Calu3 (cell line): Measurements from ENCODE around the gene SLC7A1. TPM values are rescaled to one million over a fixed set of nuclear protein-coding genes. Genes with fewer than 3 reads are reported as not detected.

Experiments
- BruUV-seq: library from RNA; stranded (reverse); fragments of 400-500 nt; replicated peaks from 2 replicates; lab custom pipeline; 2021; lab: Mats Ljungman, UMichigan
- CTCF ChIA-PET: fragments of 300-600 bp; sonication (Branson Sonifier 250); formaldehyde crosslinking; loops from one replicate; lab custom pipeline; 2022; ENCODE audit warnings: antibody characterized with exemption; lab: Charles Lee
- DNase-seq: peaks from one replicate; pipeline ENCODE4 v3.0.0; 2022
- H3K27ac Mint-ChIP-seq: one replicate; pipeline ENCODE4 v1.8.0; 2022; ENCODE audit warnings: mixed read lengths; ENCODE audit not compliant: unreplicated experiment
- H3K27me3 Mint-ChIP-seq: one replicate; pipeline ENCODE4 v1.8.0; 2022; ENCODE audit warnings: mixed read lengths; ENCODE audit not compliant: unreplicated experiment
- H3K36me3 Mint-ChIP-seq: one replicate; pipeline ENCODE4 v1.8.0; 2022; ENCODE audit warnings: mild to moderate bottlenecking, moderate library complexity, mixed read lengths; ENCODE audit not compliant: insufficient read depth, unreplicated experiment
- H3K4me1 Mint-ChIP-seq: one replicate; pipeline ENCODE4 v1.8.0; 2022; ENCODE audit warnings: mild to moderate bottlenecking, low read depth, mixed read lengths; ENCODE audit not compliant: unreplicated experiment
- H3K4me3 Mint-ChIP-seq: one replicate; pipeline ENCODE4 v1.8.0; 2022; ENCODE audit warnings: mild to moderate bottlenecking, low read depth, moderate library complexity, mixed read lengths; ENCODE audit not compliant: unreplicated experiment
- H3K9me3 Mint-ChIP-seq: one replicate; pipeline ENCODE4 v1.8.0; 2022; ENCODE audit warnings: low read depth, mixed read lengths; ENCODE audit not compliant: unreplicated experiment
- intact Hi-C: fragments of 100-400 bp; cut with micrococcal nuclease; formaldehyde crosslinking; loops from one replicate; pipeline ENCODE4 v1.10.0; 2022; ENCODE audit not compliant: unreplicated experiment
- total RNA-seq: library from RNA; stranded (reverse); gene quantifications from 2 replicates; pipeline ENCODE4 v1.2.3, GENCODE V29; 2022
- TF ChIP-seq, protein P1 (sequence below): fragments of 200-600 bp; IDR thresholded peaks from one replicate; pipeline ENCODE4 v1.8.0; 2022; ENCODE audit warnings: antibody characterized with exemption; ENCODE audit not compliant: unreplicated experiment

Gene SLC7A1
- total RNA-seq, 1 experiment from 2014 or later = 86.6 TPM

DNA sequence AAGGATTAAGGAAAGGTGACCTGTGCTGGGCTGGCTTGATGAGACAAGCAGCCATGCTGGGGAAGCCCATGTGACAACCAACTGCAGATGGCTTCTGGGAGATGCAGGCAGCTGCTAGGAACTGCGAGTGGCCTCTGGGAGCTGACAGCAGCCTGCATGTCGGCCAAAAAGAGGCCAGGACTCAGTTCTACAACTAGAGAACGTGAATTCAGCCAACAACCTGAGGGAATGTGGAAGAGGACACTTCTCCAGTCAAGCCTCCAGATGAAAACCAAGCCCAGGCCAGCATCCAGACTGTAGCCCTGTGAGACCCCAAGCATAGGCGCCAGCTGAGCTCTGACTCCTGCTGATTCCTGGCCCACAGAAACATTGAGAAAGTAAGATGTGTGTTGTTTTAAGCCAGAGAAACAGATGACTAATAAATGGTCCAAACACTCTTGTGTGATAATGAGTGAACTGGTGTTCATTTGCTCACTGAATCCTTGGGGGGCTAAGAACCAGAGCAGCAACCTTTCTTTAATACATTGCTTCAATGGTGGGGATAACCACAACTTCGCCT lies 45.0 kb downstream of the SLC7A1 start:
- no peak for DNase-seq
- Mint-ChIP-seq H3K9me3 (no peaks in the 10 kb centered on the region), H3K4me1 (peaks cover 28% of the 10 kb centered on the region), H3K27me3 (no peaks in the 10 kb centered on the region), H3K27ac (no peak overlapping the region), H3K4me3 (no peak overlapping the region), H3K36me3 (peaks cover 73% of the 10 kb centered on the region)
- intact Hi-C loops = no loop called here
- no TSS peak for BruUV-seq
- CTCF ChIA-PET = interaction anchor here (0.9 kb wide), 1 partner anchor 18 kb away, joined by 3 read pairs; no protein-coding TSS in a partner anchor
- TF ChIP-seq, protein P1, sequence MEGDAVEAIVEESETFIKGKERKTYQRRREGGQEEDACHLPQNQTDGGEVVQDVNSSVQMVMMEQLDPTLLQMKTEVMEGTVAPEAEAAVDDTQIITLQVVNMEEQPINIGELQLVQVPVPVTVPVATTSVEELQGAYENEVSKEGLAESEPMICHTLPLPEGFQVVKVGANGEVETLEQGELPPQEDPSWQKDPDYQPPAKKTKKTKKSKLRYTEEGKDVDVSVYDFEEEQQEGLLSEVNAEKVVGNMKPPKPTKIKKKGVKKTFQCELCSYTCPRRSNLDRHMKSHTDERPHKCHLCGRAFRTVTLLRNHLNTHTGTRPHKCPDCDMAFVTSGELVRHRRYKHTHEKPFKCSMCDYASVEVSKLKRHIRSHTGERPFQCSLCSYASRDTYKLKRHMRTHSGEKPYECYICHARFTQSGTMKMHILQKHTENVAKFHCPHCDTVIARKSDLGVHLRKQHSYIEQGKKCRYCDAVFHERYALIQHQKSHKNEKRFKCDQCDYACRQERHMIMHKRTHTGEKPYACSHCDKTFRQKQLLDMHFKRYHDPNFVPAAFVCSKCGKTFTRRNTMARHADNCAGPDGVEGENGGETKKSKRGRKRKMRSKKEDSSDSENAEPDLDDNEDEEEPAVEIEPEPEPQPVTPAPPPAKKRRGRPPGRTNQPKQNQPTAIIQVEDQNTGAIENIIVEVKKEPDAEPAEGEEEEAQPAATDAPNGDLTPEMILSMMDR = no peak

DNA sequence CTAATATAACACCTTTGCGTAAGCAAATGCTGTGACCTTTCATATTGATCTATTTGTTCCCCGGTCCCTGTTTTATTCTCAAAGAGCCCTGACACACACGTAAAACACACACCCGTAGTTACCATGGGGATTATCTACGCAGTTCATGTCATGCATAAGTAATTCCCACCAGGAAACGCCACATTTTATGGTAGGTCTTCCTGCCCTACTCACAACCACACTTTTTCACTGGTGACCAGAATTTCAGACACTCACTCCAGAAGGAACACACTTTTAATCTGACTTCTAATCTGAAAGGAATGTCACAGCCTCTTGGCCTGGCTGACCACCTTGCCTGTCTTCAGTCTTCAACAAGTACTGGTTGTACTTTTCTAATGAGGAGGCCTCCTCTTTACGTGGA lies 46.8 kb downstream of the SLC7A1 start:
- Mint-ChIP-seq H3K27ac (peak overlapping the region; percentile 93), H3K36me3 (peaks cover 77% of the 10 kb centered on the region)

DNA sequence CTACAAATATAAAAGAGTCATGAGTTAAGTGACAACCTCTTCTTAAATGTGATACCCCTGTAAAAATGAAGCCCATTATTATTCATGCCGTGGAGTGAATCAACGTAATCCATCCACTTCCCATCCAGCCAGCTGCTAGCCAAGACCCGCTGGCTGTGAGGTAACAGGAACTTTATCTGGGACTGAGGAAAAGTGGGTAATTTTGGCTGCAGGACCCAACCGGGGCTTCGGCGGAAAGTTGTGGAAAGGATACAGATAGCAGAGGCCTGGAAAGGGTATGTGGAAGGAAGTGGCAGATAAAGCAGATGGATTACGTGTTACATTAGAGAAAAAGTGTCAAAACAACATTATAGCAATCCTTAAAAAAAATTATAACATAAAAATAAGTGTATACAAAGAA lies 48.3 kb downstream of the SLC7A1 start:
- peaks cover 64% of the 10 kb centered on the region for H3K36me3 Mint-ChIP-seq

More for the DNA sequence above, 46.8 kb downstream of the SLC7A1 start:
- TF ChIP-seq, protein P1 = no peak
- no TSS peak for BruUV-seq
- Mint-ChIP-seq H3K9me3 (no peaks in the 10 kb centered on the region), H3K27me3 (no peaks in the 10 kb centered on the region), H3K4me1 (peaks cover 34% of the 10 kb centered on the region), H3K4me3 (peak overlapping the region; percentile 51)
- CTCF ChIA-PET = no interaction called here
- peak; percentile 57 for DNase-seq
- intact Hi-C loops = loop anchor here (5.0 kb wide), 1 partner anchor 44 kb away; no protein-coding TSS in a partner anchor

DNA sequence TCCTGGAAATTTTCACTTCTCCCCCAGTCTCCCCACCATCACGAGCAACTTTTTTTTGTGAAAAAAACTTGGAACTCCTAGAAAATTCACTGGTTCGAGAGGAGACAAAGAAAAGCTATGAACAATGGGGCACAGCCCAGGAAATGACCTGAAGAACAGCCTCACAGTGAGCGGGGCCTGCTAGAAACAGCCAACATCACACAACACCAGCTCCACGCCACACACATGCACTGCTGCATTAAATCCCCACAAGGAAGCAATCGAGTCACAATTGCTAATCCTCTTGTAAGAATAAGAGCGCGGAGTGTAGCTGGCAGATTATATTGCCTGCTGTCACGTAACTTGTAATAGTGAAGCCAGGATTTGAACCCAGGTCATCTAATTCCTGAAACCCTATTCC lies 48.8 kb downstream of the SLC7A1 start:
- DNase-seq = no peak
- H3K4me1 Mint-ChIP-seq = peaks cover 34% of the 10 kb centered on the region
- no TSS peak for BruUV-seq
- no peaks in the 10 kb centered on the region for H3K27me3 Mint-ChIP-seq
- intact Hi-C loops = loop anchor here (5.0 kb wide), 1 partner anchor 46 kb away; no protein-coding TSS in a partner anchor
- TF ChIP-seq, protein P1 = no peak
- no peaks in the 10 kb centered on the region for H3K9me3 Mint-ChIP-seq
- CTCF ChIA-PET = no interaction called here
- peaks cover 59% of the 10 kb centered on the region for H3K36me3 Mint-ChIP-seq
- H3K27ac Mint-ChIP-seq = peak overlapping the region; percentile 93
- H3K4me3 Mint-ChIP-seq = no peak overlapping the region

More for the DNA sequence above, 48.3 kb downstream of the SLC7A1 start:
- CTCF ChIA-PET = no interaction called here
- TF ChIP-seq, protein P1 = no peak
- no TSS peak for BruUV-seq
- Mint-ChIP-seq H3K4me3 (no peak overlapping the region), H3K27ac (peak overlapping the region; percentile 93), H3K27me3 (no peaks in the 10 kb centered on the region), H3K4me1 (peaks cover 34% of the 10 kb centered on the region), H3K9me3 (no peaks in the 10 kb centered on the region)
- intact Hi-C loops = loop anchor here (5.0 kb wide), 1 partner anchor 45 kb away; no protein-coding TSS in a partner anchor
- no peak for DNase-seq
